ENCODE results near the gene CFAP157.

CFAP157 gene

DNA sequence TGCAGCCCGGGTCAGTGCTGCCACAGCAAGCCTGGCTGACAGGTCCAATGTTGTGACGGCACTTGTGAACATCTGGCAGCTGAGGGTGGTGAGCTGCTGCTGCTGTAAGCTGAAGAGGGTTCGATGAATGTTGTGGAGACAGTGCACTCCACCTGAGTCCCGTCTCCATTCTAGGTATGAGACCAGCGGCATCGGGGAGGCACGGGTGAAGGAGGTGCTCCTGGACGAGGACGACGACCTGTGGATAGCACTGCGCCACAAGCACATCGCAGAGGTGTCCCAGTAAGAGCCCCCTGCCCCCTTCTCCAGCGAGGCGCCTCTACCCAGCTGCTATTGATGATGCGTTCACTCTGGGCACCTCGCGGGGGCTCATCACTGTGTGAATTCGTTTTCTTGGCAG is 38.9 kb upstream of the CFAP157 start:
- no peak for TF ChIP-seq CTCF (conservative IDR thresholded peaks at IDR 0.05)
- peak overlapping the region; percentile 48 for H3K27ac ChIP-seq

- no peak for TF ChIP-seq CTCF (conservative IDR thresholded peaks at IDR 0.05)
- H3K27ac ChIP-seq, result no peak overlapping the region
Measured at GRCh38 chr9:127673234-127673633, 33.6 kb upstream of the CFAP157 start.

- no peak overlapping the region for H3K27ac ChIP-seq
- TF ChIP-seq CTCF (conservative IDR thresholded peaks at IDR 0.05), result no peak
Measured at GRCh38 chr9:127676638-127677037, 30.1 kb upstream of the CFAP157 start.

- TF ChIP-seq CTCF (conservative IDR thresholded peaks at IDR 0.05), result no peak
- H3K27ac ChIP-seq, result no peak overlapping the region
Measured at GRCh38 chr9:127679506-127679905, 27.3 kb upstream of the CFAP157 start.

DNA sequence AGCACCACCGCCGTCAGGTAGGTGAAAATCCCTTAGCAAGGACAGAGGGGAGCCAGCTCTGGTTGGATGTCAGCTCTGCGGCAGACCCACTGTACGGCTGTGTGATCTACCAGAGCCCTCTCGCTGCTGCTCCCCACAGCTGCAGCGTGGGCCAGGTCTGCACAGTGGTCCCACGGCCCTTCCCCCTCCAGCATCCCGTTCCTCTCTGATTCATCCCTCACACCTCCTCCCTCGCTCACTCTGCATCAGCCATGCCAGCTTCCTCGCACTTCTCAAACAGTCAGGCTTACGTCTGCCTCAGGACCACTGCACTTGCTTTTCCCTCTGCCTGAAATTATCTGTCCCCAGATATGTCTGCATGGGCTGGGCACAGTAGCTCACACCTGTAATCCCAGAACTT is 26.6 kb upstream of the CFAP157 start:
- H3K27ac ChIP-seq, result no peak overlapping the region
- TF ChIP-seq CTCF (conservative IDR thresholded peaks at IDR 0.05), result no peak

GRCh38 chr9:127680846-127681245 is 25.9 kb upstream of the CFAP157 start:
- H3K27ac ChIP-seq, result no peak overlapping the region
- no peak for TF ChIP-seq CTCF (conservative IDR thresholded peaks at IDR 0.05)

DNA sequence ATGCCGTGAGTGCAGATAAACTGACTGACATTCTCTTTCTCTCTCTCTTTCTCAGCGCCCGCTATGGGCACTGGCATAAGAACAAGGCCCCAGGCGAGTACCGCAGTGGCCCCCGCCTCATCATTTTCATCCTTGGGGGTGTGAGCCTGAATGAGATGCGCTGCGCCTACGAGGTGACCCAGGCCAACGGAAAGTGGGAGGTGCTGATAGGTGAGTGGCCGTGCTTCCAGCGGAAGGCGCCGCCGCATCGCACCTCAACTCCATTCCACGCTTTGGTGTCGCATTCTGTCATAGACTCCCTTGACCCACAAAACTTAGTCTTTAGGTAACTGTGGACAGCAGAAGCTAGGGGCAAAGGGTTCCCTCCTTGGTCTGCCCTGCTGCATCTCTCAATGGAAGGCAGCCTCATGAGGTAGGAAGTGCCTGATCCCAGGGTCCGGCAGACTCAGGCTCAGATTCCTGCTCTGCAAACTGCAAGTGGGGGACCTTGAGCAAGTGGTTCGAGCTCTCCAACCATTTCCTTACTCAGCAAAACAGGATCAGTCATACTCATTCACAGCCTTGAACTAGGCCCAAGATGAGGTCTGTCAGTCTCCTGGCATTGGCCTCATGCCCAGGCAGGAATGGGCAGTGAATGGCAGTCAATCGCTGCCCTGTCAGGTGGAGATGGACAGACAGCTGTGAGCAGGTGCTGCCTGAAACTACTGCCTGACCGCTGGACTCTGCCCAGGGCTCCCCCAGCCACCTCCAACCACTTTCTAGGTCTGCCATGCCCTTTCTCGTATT is 24.2 kb upstream of the CFAP157 start:
- H3K27ac ChIP-seq, result peak overlapping the region; percentile 34; the same call in 1 of the 2 replicates

More for the DNA sequence above, 24.2 kb upstream of the CFAP157 start:
- TF ChIP-seq CTCF (conservative IDR thresholded peaks at IDR 0.05), result no peak

Measured in VCaP (cell line).